C1 segment of cervical spinal cord (tissue), 14 donors: ENCODE results near the gene HECTD1.

Experiments used
- DNase-seq, 14 donors: peaks; one replicate each; lab custom pipeline; 2025; lab: John Stamatoyannopoulos, UW

The HECTD1 gene

GRCh38 chr14:31052905-31053586 lies 154.5 kb downstream of the HECTD1 start:
- DNase-seq: peak in 2 of 14 donors; percentile 6 to 36

- DNase-seq: no peak
Measured at GRCh38 chr14:31051511-31051910, 156.1 kb downstream of the HECTD1 start.

DNA sequence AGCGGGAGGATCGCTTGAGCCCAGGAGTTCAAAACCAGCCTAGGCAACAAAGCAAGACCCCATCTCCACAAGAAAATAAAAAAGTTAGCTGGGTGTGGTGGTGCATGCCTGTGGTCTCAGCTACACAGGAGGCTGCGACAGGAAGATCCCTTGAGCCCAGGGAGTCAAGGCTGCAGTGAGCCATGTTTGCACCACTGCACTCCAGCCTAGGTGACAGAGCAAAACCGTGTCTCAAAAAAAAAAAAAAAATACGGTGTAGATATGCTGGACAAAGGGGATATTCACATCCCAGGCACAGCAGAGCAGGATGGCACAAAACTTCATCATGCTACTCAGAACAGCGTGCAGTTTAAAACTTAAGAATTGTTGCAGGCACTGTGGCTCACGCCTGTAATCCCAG lies 156.6 kb downstream of the HECTD1 start:
- DNase-seq: no peak
